Tibial nerve (tissue), 4 donors: ENCODE results near the gene NACA2.

Experiments used
- CTCF ChIP-seq, 5 experiments: fragments of 200-600 bp in 3 of 5; fragments of 450-650 bp in 2 of 5; sonication (generic) in 3 of 5; IDR thresholded peaks; one replicate each; pipeline ENCODE4 v1.5.1; 2016 to 2019; ENCODE audit warnings: antibody characterized with exemption in 5 of 5, mild to moderate bottlenecking in 3 of 5, moderate library complexity in 2 of 5
- EP300 ChIP-seq, 2 donors: sonication (generic); formaldehyde crosslinking; IDR thresholded peaks; one replicate each; pipeline ENCODE4 v1.6.1; 2017; ENCODE audit warnings: antibody characterized with exemption in 2 of 2, mild to moderate bottlenecking in 1 of 2

GRCh38 chr17:61565213-61565612 is 25.8 kb downstream of the NACA2 start:
- TF ChIP-seq CTCF (IDR thresholded peaks at IDR 0.05) (no peak), EP300 (IDR thresholded peaks at IDR 0.05) (no peak)
